Activated gamma-delta T cell (primary cell): ENCODE measurements around the gene INSYN1.
"Not testable (repeated sequence)": the region's sequence is repeated elsewhere in the genome, so short reads cannot be mapped to it uniquely, and the experiment has no call there.

ENCODE experiments used
- DNase-seq: peaks from one replicate; lab custom pipeline; 2025; lab: John Stamatoyannopoulos, UW
- total RNA-seq, 2 donors: gene quantifications; one replicate each; lab custom pipeline; 2026; lab: John Stamatoyannopoulos, UW

INSYN1 gene, protein sequence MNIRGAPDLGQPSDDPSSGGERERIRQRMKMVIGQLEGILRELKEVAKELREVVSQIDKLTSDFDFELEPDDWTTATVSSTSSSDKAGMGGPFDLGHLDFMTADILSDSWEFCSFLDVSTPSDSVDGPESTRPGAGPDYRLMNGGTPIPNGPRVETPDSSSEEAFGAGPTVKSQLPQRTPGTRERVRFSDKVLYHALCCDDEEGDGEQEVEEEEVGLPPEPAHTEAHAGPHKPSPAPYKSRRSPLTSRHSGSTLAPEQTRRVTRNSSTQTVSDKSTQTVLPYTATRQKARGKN
- 0 to 0.22 reads per million in 2 donors for total RNA-seq

DNA sequence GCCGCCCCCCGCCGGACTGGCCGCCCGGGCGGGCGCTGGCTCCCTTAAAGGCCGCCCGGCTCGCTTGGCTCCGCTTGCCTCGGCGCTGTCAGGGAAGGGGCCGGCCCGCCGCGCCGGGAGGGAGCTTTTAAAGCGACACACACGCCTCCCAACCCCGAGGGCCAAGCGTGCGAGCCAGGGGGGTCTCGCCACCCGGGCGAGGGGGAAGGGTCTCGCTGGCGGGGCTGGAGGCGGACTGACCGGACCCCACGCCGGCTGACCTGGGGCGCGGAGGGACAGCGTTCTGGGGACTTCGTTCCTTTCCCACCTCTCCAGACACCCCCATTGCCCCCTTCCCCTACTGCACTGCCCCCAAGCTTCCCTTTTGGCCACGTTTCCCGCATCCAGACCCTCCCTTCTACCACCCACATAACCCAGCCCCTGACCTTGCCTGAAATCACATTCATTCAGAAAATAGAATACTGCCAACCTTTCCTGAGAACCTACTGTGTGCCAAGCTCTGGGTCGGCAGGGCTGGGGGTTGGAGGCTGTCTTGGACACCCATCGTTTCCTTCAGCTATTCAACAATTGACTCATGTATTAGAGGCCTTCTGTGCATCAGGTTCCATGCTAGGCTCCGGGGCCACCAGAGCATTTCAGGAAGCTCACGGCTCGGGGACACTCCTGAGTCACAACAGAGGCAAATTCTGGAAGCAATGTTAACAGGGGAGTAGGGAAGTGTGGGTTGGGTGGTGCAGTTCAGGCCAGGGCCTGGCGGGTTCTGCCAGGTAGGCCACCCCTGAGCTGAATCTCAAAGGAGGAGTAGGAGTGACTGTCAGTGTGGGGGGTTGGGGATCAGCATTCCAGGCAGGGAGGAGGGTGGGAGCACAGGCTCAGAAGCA is at the start of gene INSYN1:
Gene INSYN1 (minus strand): TSS at position 102 of the 881 bp plus-strand sequence. CDS start 2,221 bp downstream, outside the sequence.
- DNase-seq: no peak

DNA sequence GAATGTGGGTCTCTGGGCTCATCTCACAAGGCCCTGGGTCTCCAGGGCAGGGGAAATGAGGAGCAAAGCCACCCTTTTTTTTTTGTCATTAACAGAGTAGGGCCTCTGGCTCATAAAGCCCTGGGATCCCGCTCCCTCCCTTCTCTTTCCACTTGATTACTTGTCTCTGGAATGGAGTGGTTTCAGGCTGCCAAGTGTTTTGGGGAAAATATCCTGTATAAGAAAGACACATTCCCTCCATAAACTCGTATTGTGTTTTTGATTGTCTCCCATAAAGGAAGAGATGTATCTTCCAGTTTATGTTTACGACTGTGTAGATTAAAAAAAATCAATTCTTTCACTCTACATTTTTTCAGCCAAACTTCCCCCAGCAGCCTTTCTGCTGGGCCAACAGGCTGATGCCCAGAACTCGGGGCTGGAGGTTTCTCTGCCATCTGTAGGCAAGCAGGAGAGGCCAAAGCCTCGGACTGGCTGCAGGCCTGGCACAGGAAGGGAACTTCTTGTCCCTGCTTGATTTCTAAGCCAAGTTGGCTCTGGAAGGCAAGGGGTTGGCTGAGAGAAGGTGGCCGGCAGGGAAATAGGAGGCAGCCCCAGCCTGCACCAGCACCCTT is 49.4 kb upstream of the INSYN1 start:
- no peak for DNase-seq

DNA sequence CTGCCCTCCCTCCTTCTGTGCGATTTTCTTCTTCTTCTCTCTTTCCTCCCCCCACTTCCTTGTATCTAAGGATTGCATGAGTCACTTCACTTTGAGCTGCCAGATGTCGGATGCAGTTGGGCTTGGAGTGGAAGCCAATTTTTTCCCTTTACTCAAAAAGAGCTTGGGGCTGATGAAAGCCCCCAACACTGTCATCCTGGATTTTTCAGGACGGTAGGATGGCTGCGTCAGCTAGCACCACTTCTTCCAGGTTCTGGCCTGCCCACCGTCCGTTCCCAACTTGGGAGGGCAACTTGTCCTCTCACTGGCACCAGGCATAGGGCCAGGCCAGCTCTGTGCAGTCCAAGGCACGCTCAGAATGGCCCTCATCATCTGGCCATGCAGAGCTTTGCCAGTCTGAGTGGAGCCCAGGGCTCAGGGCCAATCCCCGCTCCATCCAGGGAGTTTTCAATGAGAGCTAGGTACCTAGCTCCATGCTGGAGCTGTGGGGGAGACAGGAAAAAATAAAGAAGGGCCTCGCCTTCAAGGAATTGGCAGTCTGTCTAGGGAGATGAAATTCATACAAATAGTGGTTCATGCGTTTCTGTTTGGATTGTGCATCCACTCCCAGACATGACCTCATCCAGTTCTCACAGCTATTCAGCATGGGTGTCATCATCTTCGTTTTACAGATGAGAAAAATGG is 47.7 kb upstream of the INSYN1 start:
- DNase-seq: no peak

DNA sequence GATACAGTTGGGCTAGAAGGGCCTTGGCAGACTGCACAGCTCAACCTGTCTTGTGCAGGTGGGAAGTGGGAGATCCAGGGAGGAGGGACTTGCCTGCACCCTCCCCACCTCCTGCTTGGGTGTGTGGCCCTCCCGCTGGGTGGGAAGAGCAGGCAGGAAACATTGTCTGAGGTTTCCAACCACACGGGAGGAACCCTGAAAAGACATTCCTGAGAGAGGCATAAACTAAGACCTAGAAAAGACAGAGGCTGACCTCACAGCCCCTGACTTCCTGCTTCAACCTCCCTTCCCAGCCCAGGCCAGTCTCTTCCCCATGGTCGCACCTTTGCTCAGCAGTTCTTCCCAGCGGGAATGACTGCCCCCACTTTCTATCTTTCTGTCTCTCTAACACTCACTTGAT is 46.3 kb upstream of the INSYN1 start:
- DNase-seq: no peak

DNA sequence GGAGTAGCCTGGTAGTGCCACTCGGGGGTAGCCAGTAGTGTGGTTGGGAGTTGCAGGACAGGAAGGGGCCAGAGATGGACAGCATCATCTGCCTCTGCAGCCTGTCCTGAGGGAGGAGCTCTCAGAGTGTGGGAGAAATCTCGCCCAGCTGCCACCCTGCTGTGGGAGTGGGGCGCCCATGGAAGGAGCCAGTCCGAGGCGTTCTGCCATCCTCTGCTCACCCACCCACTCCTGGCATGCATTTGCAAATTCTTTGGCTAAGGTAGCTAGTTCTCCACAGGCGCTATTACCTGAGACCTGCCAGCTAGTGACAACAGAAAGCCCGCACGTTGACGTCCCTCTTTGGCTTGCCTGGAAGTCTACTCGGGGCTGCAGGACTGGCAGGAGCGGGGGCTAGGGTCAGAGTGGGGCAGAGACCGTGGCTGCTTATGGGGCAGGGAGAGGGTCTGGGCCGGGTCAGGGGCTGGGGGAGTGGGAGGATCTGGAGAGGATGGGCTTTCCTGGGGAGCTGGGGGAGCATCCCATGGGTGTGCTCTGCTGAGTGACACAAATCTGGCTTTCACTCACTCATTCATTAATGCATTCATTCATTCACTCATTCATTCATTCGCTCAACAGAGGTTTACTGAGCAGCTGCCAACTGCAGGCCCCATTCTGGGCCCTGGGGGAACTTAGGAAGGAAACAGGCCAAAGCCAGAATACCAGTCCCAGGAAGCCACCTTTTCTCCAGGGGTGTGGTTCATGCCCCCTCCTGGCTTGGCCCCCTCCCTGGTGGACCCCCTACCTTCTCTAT is 44.4 kb upstream of the INSYN1 start:
- no peak for DNase-seq

DNA sequence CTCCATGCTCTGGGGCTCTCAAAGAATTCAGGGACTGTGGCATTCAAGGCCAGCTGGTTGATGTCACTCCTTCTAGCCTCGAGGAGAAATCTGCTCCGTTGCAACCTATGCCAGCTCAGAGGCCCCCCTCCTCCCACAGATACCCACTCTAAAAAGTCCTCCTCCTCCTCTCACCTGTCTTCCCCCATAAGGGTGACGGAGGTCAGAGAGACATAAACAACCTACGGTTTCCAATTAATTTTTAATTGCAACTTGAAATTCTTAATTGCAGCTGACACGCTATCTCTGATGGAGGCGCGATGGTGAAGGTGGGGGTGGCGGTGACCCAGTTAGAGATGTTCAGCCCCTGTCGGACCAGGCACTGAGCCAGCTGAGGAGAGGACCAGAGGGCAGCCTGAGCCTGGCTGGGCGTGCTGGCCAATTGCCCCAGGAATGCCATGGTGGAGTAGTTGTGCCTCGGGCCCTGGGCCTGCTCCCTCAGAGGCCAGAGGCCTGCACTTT is 43.2 kb upstream of the INSYN1 start:
- DNase-seq: no peak

DNA sequence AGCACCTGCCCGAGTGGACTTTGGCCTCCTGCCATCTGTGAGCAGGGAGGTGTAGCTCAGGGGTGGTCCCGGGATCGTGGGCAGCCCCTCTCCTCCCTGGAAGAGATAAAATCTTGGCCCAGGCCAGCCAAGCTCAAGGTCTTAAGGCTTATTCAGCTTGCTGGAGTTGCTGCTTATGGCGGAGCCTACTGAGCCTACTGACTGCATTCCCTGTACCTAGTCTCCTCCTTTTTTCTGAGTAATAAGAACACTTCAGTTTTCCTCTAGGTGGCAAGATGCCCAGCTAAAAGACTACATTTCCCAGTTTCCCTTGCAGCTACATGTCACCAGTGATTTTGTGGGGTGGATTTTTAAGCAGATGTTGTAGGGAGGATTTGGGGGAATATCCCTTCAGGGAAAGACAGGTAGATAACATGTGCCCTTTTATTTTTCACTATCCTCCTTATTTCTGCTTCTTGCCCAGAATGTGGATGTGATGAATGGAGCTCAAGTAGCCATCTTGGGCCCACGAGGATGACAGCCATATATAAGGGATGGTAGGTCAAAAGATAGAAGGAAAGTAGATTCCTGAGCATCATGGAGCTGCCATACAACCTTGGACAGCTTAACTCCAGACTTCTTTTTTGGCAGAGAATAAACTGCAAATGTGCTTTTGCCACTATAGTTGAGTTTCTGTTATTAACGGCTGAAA is 41.4 kb upstream of the INSYN1 start:
- no peak for DNase-seq

DNA sequence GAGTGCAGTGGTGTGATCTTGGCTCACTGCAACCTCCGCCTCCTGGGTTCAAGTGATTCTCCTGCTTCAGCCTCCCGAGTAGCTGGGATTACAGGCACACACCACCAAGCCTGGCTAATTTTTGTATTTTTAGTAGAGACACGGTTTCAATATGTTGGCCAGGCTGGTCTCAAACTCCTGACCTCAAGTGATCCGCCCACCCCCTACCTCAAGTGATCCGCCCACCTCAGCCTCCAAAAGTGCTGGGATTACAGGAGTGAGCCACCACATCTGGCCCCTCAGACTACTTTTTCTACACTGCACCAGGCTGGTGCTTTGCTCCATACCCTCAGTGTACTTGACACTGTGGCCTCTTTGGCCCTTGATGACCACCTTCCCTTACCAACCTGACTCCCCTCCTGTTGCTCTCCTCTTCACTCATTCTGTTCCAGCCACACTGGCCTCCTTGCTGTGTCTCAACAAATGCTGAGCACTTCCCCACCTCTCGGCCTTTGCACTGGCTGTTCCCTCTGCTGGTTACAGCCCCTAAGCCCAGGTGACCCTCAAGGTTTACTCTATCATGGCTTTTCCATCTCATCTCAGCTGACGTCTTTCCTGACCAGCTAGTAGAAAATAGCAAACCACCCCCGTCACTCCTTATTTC is 39.9 kb upstream of the INSYN1 start:
- DNase-seq: not testable (repeated sequence)

DNA sequence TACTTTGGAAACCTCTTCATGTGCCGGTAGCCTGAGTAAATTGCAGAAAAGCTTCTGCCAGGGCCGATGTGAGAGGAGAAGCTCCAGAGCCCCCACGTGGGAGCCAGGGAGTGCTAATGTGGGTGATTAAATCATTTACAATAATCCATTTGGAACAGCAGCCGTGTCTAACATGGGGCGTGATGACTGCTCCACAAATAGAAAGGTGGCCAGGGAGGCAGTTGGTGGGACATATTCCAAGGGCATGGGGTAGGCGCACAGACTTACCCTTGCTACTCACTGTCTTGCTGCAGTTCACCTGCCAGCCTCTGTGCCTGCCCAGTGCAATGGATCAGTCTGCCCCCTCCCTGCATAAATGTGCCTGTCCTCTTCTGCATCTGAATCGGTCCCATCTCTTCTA is 39.3 kb upstream of the INSYN1 start:
- no peak for DNase-seq

DNA sequence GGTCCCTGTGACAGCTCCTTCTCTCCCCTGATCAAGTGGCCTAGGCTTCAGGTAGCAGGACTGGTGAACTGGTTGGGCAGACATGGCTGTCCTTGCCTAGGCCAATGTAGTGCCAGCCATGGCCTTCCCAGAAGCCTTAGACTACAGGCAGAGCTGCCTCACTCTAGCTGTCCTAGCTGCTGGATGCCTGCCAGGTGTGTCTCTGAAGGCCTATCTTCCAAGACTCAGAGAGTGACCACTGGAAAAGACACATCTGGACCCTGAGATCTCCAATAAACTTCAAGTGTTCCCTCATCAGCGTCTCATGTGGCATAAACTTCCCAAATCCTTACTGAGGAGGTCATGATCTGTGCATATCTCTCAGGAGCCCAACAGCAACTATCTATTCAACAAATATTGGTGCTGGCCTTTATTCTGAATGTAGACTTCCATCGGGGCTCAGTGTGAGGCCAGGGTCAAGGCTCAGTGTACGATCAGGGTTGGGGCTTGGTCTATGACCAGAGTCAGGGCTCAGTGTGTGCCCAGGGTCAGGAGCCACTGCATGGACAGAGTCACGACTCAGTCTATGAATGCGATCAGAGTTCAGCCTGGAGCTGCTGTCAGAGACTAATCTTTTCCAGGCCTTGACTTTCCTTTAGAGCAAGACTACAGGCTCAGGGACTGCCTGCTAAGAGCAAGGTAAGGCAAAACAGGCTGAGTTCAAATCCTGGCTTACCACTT is 36.5 kb upstream of the INSYN1 start:
- DNase-seq: no peak

DNA sequence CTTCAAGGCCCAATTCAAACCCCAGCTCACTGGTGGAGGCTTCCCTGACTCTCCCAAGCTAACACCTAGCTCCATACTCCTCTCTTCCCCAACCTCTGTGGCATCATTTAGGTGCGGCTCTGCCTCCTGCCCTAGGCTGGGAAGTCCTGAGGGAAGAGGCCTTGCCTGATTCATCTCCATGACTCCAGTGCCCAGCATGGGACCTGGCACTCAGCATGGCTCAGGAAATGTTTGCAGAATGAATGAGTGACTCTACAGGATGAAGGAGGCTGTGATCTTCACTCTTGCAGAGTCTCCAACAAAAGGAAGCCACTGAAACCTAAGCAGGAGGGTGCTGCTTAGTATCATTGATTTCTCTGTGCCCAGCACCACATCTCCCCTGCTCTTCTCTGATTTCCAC is 34.5 kb upstream of the INSYN1 start:
- DNase-seq: no peak

DNA sequence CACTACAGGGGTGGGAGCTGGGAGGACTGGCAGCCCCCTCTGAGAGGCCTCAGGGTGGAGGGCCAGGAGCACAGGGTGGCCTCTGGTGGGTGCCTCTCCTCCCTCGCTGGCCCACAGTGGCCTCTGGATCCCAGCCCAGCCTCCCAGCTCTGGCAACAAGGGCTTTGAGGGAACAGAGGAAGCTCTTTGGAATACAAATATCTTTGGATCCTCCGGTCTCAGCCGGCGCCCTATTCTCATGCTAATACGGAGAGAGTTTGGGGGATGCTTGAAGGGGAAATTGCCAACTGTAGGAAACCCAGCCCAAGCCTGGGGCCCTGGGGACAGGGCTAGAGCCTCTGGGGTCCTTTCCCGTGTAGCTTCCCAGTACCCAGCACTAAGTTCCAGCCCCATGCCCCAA is 33.4 kb upstream of the INSYN1 start:
- no peak for DNase-seq

DNA sequence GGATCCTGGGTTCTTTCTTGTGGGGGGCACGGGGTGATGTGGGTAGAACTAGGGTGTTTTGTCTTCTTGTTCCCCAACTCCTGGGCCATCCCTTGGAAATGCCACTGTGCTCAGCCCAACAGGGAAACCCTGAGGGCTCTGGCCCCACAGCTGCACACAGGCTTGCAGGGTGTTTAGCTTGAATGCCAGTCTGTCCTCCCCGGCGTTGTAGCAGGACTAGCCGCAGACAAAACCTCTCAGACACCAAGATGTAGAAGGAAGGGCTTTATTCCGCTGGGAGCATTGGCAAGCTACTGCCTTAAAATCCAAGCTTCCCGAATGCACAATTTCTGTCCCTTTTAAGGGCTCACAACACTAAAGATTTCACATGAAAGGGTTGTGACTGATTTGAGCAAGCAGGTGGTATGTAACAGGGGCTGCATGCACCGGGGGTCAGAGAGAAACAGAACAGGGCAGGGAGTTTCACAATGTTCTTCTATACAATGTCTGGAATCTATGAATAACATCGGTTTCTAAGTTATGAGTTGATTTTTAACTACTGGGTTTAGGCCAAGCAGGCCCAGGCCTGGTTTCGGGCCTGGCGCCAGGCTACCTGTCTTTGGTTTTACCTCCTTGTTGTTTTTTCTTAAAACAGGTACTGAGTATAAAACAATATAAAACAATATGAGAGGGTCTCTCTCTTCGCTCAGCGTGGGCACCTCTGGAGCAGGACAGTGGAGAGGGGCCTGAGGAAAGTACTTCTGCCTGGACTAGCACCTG is 32.3 kb upstream of the INSYN1 start:
- not testable (repeated sequence) for DNase-seq

DNA sequence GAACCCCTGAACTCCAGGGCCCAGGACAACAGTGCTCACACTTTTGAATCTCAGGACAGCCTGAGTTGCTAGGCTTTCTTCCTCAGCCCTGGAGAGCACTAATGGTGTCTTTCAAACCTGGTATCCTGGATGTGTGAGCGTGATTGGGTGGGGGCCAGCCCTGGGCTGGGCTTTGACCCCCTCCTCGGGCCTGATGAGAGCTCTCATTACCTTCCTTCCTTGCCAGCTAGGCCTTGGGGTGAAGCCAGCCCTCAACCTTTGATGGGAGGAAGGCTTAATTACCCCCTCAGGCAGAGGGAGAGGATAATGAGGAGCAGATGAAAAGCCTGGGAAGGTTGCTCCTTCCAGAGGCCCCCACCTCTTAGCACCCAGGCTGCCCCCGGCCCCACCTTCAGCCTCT is 31.1 kb upstream of the INSYN1 start:
- no peak for DNase-seq

DNA sequence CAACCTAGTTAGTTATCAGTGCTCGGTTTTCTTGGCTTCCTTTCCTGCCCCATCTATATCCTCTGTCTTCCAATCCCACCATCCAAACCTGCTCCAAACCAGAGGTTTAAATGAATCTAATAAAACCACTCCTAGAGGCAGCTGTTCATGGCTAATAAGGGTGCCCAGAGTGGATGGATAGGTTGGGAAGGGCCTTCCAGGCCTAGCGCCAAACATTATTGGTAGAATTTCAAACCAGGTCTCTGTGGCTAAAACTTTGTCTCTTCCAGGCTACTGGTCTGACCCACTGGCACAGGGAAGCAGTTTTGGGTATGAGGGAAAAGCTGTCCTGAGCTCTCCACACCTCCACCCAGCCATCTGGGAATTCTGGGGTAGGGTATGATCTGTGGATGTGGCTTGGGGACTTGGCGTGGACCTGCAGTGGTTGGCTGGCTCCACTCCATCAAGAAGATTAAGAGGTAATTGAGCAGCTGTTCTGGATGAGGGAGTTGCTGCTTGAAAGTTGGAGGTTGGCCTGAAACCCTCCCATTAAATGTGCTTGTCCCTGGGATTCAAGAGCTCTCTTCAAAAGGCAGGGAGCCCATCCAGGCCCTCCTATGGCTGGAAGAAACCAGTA is 29.3 kb upstream of the INSYN1 start:
- DNase-seq: no peak

DNA sequence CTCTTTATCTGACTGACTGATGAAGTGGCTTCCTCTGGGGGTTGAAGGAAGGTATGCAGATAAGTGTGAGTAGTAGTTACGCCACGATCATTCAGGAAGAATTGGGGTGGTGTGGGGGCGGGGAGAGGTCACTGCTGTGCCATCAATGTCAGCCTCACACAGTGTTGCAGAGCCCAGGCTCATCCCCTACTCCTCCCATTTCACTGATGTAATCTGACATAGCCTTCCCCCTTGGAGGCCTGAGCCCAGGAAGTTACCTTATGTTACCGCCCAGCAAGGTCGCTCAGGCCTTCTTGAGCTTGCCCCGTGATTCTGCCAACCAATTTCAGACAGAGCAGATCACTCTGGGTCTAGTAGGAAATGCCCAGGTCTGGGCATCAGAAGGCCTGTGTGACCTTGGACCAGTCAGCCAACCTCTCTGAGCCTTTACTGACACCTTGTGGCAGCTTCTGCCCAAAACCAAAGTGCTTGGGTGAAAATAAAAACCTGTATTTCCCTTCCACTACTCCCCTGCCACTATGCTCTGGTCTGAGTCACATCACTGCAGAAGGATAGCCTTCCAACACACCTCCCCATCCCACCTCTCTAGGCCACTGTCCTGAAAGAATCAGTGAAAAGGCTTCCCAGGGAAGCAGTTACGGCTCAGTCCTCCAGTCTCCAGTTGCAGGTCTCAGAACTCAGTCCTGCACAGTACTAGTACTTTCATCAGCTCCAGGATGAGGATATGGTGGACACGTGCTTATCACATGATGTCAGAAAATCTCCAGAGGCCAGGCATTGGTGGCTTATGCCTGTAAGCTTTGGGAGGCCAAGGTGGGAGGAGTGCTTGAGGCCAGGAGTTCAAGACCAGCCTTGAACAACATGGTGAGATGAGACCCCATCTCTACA is 28.1 kb upstream of the INSYN1 start:
- DNase-seq: no peak

DNA sequence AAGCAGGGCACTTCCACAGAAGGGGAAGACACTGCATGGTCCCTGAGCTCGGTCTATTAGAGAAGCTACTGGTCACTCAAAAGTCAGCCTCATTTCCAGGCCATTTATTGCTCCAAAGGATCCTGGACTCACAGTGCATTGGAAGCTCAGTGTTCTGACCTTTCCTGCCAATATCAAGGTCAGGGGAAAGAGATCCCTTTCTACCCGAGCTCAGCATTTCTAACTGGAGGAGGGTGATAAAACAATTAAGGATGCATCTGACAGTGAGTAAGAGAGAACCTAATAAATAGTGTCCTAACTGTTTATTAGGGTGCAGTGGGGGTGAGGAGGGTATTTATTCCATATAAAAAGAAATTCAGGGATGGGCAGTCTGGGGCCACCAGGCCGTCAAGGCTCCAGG is 26.8 kb upstream of the INSYN1 start:
- no peak for DNase-seq
